Gastrocnemius medialis (tissue), 4 donors: ENCODE measurements around the gene CLPX. TPM values are rescaled to one million over a fixed set of nuclear protein-coding genes. Genes with fewer than 3 reads are reported as not detected.

Experiments used
- ATAC-seq, 2 donors: fragments of 150-250 bp; one replicate each; pipeline ENCODE4 v1.9.1; 2016
- DNase-seq, 2 donors: peaks; one replicate each; pipeline ENCODE4 v3.0.0-alpha.2; 2019
- H3K27ac ChIP-seq, 4 donors: fragments of 200-600 bp; sonication (generic); 1 replicate in 1 of 4; 2 replicates in 3 of 4; pipeline ENCODE4 v1.5.1; 2016 to 2018; ENCODE audit warnings: mild to moderate bottlenecking in 2 of 4, moderate library complexity in 1 of 4
- H3K27me3 ChIP-seq, 3 donors: fragments of 200-600 bp; sonication (generic) in 2 of 3; 1 replicate in 1 of 3; 2 replicates in 2 of 3; pipeline versions ENCODE4 v1.5.1 to v1.6.0; 2016 to 2019; ENCODE audit warnings: mild to moderate bottlenecking in 1 of 3, moderate library complexity in 1 of 3
- H3K36me3 ChIP-seq, 2 donors: fragments of 200-600 bp; sonication (generic) in 1 of 2; one replicate each; pipeline ENCODE4 v1.5.1; 2017 to 2018
- H3K4me1 ChIP-seq, 2 donors: fragments of 200-600 bp; sonication (generic) in 1 of 2; one replicate each; pipeline ENCODE4 v1.5.1; 2016 to 2017; ENCODE audit warnings: mild to moderate bottlenecking in 2 of 2
- H3K4me3 ChIP-seq, 4 donors: fragments of 200-600 bp; sonication (generic) in 3 of 4; 1 replicate in 1 of 4; 2 replicates in 3 of 4; pipeline ENCODE4 v1.5.1; 2016 to 2019; ENCODE audit warnings: mild to moderate bottlenecking in 2 of 4
- H3K9me3 ChIP-seq, 3 donors: fragments of 200-600 bp; sonication (generic) in 2 of 3; 1 replicate in 1 of 3; 2 replicates in 2 of 3; pipeline ENCODE4 v1.5.1; 2016 to 2019
- CTCF ChIP-seq, 5 experiments: fragments of 450-650 bp in 3 of 5; fragments of 200-600 bp in 2 of 5; sonication (generic) in 2 of 5; IDR thresholded peaks in 4 of 5; conservative IDR thresholded peaks in 1 of 5; 1 replicate in 4 of 5; 2 replicates in 1 of 5; pipeline ENCODE4 v1.5.1; 2016 to 2019; ENCODE audit warnings: antibody characterized with exemption in 5 of 5, mild to moderate bottlenecking in 3 of 5, moderate library complexity in 3 of 5
- POLR2A ChIP-seq, 2 donors: fragments of 450-650 bp; IDR thresholded peaks; one replicate each; pipeline ENCODE4 v1.6.1; 2017; ENCODE audit warnings: antibody characterized with exemption in 2 of 2, mild to moderate bottlenecking in 2 of 2, moderate library complexity in 2 of 2
- in situ Hi-C, 4 donors: fragments of 200-750 bp; cut with MboI; loops; one replicate each; pipeline versions ENCODE4 v1.15.0 to v1.8.0; 2017; ENCODE audit warnings: low sequenced_read_pairs in 4 of 4
- intact Hi-C: fragments of 100-400 bp; cut with DNase I; formaldehyde crosslinking; loops from one replicate; pipeline ENCODE4 v1.15.1; 2023; ENCODE audit warnings: low total_unique reads
- total RNA-seq, 4 donors: library from RNA; depleted of rRNA; stranded (reverse); fragments of >200 nt; gene quantifications; one replicate each; pipeline versions ENCODE4 v1.1.0 to v1.2.3, GENCODE V29; 2016

The CLPX gene
- total RNA-seq, 4 donors from 2014 or later = 49.3 to 116 (median 63.3) TPM

DNA sequence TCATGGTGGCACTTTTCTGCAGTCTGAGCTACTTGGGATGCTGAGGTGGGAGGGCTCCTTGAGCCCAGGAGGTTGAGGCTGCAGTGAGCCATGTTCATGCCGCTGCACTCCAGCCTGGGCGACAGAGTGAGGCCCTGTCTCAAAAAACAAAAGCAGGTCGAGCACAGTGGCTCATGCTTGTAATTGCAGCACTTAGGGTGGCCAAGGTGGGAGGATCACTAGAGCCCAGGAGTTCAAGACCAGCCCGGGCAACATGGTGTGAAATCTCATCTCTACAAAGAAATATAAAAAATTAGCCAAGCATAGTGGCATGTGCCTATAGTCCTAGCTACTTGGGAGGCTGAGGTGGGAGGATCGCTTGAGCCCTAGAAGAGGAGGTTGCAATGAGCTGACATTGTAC is 80.1 kb downstream of the CLPX start:
- in situ Hi-C loops (no loop called here), intact Hi-C loops (no loop called here)
- no peaks in the 10 kb centered on the region for H3K9me3 ChIP-seq
- no peak for TF ChIP-seq CTCF (IDR thresholded peaks at IDR 0.05 in 4 of 5, conservative IDR thresholded peaks at IDR 0.05 in 1 of 5)
- no peak for TF ChIP-seq POLR2A (IDR thresholded peaks at IDR 0.05)
- H3K4me1 ChIP-seq = no peaks in the 10 kb centered on the region
- H3K27me3 ChIP-seq = no peaks in the 10 kb centered on the region
- ATAC-seq (no peak), DNase-seq (no peak)
- no peak overlapping the region for H3K27ac ChIP-seq
- peaks cover 0 to 41% of the 10 kb centered on the region in 2 donors for H3K36me3 ChIP-seq
- H3K4me3 ChIP-seq = no peak overlapping the region

GRCh38 chr15:65102912-65103311 is 82.2 kb downstream of the CLPX start:
- in situ Hi-C loops (no loop called here), intact Hi-C loops (no loop called here)
- Histone ChIP-seq H3K27me3 (no peaks in the 10 kb centered on the region), H3K9me3 (no peaks in the 10 kb centered on the region), H3K4me3 (no peak overlapping the region), H3K27ac (no peak overlapping the region), H3K4me1 (no peaks in the 10 kb centered on the region), H3K36me3 (peaks cover 0 to 61% of the 10 kb centered on the region in 2 donors)
- TF ChIP-seq CTCF (IDR thresholded peaks at IDR 0.05 in 4 of 5, conservative IDR thresholded peaks at IDR 0.05 in 1 of 5) (no peak), POLR2A (IDR thresholded peaks at IDR 0.05) (no peak)
- ATAC-seq = no peak
- DNase-seq = no peak

- TF ChIP-seq POLR2A (IDR thresholded peaks at IDR 0.05) (no peak), CTCF (IDR thresholded peaks at IDR 0.05 in 4 of 5, conservative IDR thresholded peaks at IDR 0.05 in 1 of 5) (peak in 1 of 5 experiments; percentile 17)
- H3K36me3 ChIP-seq = peaks cover 0 to 68% of the 10 kb centered on the region in 2 donors
- ATAC-seq (no peak), DNase-seq (no peak)
- H3K4me3 ChIP-seq = no peak overlapping the region
- intact Hi-C loops (loop anchor here (1.0 kb wide), 1 partner anchor 48 kb away; no protein-coding TSS in a partner anchor), in situ Hi-C loops (no loop called here)
- H3K9me3 ChIP-seq = no peaks in the 10 kb centered on the region
- no peaks in the 10 kb centered on the region for H3K4me1 ChIP-seq
- H3K27me3 ChIP-seq = no peaks in the 10 kb centered on the region
- no peak overlapping the region for H3K27ac ChIP-seq
These were observed 83.0 kb downstream of the CLPX start for GRCh38 chr15:65101891-65102708.

DNA sequence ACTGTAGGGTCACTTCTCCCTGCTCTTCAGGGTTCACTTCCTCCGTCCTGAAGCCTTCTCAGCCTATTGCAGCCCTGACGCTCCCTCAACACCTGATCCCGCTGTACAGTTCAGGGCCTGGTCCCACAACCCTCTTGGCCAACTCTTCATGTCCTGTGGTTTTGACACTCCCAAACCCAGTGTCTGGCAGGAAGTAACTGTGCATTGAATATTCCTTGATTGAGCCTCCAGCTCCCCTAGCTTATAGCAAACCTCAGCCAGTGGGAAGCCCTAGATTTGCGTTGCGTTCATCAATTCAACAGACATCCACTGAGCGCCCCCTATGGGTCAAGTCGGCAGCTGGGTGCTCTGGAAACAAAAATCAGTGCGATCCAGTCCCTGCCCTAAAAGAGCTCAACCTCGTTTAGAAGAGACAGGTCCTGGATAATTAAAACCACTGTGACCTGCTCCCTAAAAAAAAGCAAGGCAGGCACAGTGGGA is 83.7 kb downstream of the CLPX start:
- intact Hi-C loops = loop anchor here (1.0 kb wide), 1 partner anchor 47 kb away; no protein-coding TSS in a partner anchor
- in situ Hi-C loops = no loop called here
- ATAC-seq = peak in 1 of 2 donors; percentile 69

More for the DNA sequence above, 83.7 kb downstream of the CLPX start:
- Histone ChIP-seq H3K27ac (no peak overlapping the region), H3K4me3 (no peak overlapping the region), H3K9me3 (no peaks in the 10 kb centered on the region), H3K4me1 (peaks cover 0 to 3% of the 10 kb centered on the region in 2 donors), H3K36me3 (peaks cover 0 to 68% of the 10 kb centered on the region in 2 donors), H3K27me3 (no peaks in the 10 kb centered on the region)
- TF ChIP-seq CTCF (IDR thresholded peaks at IDR 0.05 in 4 of 5, conservative IDR thresholded peaks at IDR 0.05 in 1 of 5) (peak; percentile 50 to 76 (median 63)), POLR2A (IDR thresholded peaks at IDR 0.05) (no peak)
- DNase-seq = peak in 1 of 2 donors; percentile 42
